ENCODE results near the gene DOCK10. TPM values are rescaled to one million over a fixed set of nuclear protein-coding genes. Genes with fewer than 3 reads are reported as not detected.

DOCK10 gene
- total RNA-seq, 2 experiments from 2014 or later = 343 to 344 TPM

DNA sequence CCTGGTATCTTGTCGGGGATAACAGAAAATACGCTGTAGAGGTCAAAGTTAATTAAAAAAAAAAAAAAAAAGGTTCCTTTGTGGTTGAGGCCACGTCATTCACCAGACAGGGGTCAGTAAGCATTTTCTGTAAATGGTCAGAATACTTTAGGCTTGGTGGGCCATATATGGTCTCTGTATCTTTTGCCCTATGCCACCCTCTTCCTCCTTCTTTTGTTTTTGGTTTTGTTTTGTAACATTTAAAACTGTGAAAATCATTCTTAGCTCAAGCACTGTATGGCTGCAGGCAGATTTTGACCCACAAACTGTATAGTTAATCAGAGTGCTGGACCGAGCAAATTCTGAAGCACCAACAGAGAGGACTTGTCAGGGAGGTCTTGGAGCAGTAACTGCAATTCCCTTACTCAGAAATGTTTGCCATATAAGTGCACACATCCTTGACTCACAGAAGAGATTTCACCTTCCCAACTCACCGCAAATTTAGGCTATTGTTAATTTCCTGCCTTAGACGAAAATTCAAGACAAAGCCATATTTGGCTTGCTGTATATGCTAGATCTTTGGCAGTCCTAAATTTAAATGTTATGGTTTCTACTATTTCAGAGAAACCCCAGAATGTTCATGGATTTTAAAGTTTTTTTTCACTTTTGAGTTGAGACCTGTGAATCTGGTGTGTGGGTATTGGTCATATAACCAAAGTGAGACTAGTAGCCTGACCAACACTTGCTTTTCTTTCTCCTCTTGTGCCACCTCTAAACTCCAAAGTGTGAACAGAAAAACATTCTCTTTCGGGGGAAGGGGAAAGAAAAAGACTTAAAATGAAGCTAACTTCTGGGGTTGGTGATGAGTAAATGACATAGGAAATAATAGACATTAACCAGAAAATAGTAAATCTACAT is 65.4 kb downstream of the DOCK10 start:
- Mint-ChIP-seq H3K9me3 (ENCODE audit: insufficient read depth) (no peaks in the 10 kb centered on the region), H3K4me1 (ENCODE audit: low read depth) (peaks cover 74% of the 10 kb centered on the region), H3K4me3 (no peak overlapping the region), H3K36me3 (ENCODE audit: low read depth) (peaks cover 56% of the 10 kb centered on the region), H3K27me3 (ENCODE audit: low read depth) (no peaks in the 10 kb centered on the region), H3K27ac (peak overlapping the region; percentile 72)
- CTCF ChIA-PET = interaction anchor here (0.7 to 1.6 kb wide), 4 partner anchors 24 to 1814 kb away, joined by 3 to 5 read pairs (median 3); no protein-coding TSS in a partner anchor
- peak; percentile 40 for ATAC-seq
- POLR2A ChIA-PET = interaction anchor here (1.0 kb wide), 1 partner anchor 24 kb away, joined by 3 read pairs; no protein-coding TSS in a partner anchor
- no peak for DNase-seq

DNA sequence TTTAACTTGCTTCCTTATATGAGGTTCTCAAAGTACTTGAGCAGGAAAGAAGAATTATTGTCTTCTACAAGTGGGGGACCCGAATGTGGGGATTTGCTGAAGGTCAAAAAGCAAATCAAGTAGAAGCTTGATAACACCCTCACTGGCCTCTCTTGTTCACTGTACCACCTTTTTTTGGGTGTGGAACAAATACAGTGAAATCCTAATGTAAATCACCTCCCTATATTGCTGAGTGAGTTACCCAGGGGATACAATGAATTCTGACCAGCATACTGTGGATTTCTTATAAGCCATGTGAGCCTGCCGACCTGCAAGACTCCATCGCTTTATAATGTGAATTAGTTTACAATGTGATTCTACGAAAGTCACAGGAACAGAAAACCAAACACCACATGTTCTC is 66.5 kb downstream of the DOCK10 start:
- no peak for ATAC-seq
- peaks cover 73% of the 10 kb centered on the region for H3K4me1 Mint-ChIP-seq (ENCODE audit: low read depth)
- CTCF ChIA-PET = interaction anchor here (1.4 kb wide), 1 partner anchor 27 kb away, joined by 3 read pairs; no protein-coding TSS in a partner anchor
- no peak overlapping the region for H3K4me3 Mint-ChIP-seq
- no peak overlapping the region for H3K27ac Mint-ChIP-seq
- no peak for DNase-seq
- H3K27me3 Mint-ChIP-seq (ENCODE audit: low read depth) = no peaks in the 10 kb centered on the region
- POLR2A ChIA-PET = no interaction called here
- peaks cover 48% of the 10 kb centered on the region for H3K36me3 Mint-ChIP-seq (ENCODE audit: low read depth)
- no peaks in the 10 kb centered on the region for H3K9me3 Mint-ChIP-seq (ENCODE audit: insufficient read depth)

DNA sequence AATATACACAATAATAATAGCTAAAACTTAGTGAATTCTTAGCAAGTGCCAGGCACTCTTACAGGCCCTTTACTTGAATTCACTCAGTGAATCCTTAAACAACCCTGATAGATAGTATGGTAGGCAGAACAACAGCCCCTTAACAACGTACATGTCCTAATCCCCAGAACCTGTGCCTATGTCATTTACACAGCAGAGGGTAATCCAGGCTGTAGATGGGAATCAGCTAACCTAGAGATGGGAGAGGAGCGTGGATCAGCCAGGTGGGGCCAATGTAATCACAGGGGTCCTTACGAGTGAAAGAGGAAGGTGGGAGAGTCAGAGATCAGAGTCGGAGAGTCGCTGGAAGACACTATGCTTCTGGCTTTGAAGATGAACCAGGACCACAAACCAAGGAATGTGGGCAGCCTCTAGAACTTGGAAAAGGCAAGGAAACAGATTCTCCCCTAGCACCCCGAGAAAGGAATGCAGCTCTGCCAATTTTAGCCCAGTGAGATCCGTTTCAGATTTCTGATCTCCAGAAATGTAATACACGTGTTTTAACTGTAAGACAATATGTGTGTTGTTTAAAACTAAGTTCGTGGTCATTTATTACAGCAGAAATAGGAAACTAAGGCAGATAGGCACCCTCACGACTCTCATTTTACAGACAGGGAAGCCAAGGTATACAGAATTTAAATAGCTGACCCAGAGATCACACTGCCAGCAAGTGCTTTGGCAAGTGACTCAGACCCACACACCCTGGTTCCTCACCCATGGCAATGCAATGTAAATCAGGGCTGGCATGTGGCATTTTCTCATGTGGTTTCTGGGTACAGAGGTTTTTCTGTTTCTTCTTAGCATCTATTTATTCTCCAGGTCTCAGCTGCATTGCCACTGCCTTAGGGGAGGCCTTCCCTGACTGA is 68.9 kb downstream of the DOCK10 start:
- peak; percentile 56 for ATAC-seq
- peak overlapping the region; percentile 48 for H3K27ac Mint-ChIP-seq
- no peak for DNase-seq
- no peaks in the 10 kb centered on the region for H3K27me3 Mint-ChIP-seq (ENCODE audit: low read depth)
- ChIA-PET CTCF (interaction anchor here (0.9 to 2.1 kb wide), 5 partner anchors 9 to 36 kb away, joined by 3 to 7 read pairs (median 4); no protein-coding TSS in a partner anchor), POLR2A (no interaction called here)
- H3K4me3 Mint-ChIP-seq = no peak overlapping the region
- no peaks in the 10 kb centered on the region for H3K9me3 Mint-ChIP-seq (ENCODE audit: insufficient read depth)
- peaks cover 42% of the 10 kb centered on the region for H3K36me3 Mint-ChIP-seq (ENCODE audit: low read depth)
- peaks cover 85% of the 10 kb centered on the region for H3K4me1 Mint-ChIP-seq (ENCODE audit: low read depth)

DNA sequence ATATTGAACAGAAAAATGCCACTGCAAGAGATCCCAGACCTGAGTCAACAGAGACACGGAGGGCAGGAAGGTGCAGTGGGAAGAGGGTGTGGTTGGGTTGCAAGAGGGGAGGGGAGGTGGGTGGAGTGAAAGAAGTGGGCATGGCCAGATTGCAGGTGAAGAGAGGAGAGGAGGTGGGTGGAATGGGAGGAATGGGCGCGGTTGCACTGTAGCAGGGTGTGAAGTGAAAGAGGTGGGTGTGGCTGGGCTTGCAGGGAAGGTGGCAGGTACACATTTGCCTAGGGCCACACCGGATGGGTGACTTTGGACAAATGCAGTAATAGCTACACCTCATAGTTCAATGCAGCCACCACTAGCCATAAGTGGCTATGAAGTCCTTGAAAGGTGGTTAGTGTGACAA is 71.1 kb downstream of the DOCK10 start:
- no peaks in the 10 kb centered on the region for H3K9me3 Mint-ChIP-seq (ENCODE audit: insufficient read depth)
- DNase-seq = no peak
- H3K27ac Mint-ChIP-seq = no peak overlapping the region
- no peaks in the 10 kb centered on the region for H3K27me3 Mint-ChIP-seq (ENCODE audit: low read depth)
- CTCF ChIA-PET = interaction anchor here (1.0 to 1.8 kb wide), 3 partner anchors 35 to 42 kb away, joined by 3 to 6 read pairs (median 4); no protein-coding TSS in a partner anchor
- ATAC-seq = peak; percentile 45
- peaks cover 72% of the 10 kb centered on the region for H3K4me1 Mint-ChIP-seq (ENCODE audit: low read depth)
- POLR2A ChIA-PET = interaction anchor here (1.4 kb wide), 1 partner anchor 17 kb away, joined by 3 read pairs; no protein-coding TSS in a partner anchor
- H3K4me3 Mint-ChIP-seq = no peak overlapping the region
- peaks cover 40% of the 10 kb centered on the region for H3K36me3 Mint-ChIP-seq (ENCODE audit: low read depth)

DNA sequence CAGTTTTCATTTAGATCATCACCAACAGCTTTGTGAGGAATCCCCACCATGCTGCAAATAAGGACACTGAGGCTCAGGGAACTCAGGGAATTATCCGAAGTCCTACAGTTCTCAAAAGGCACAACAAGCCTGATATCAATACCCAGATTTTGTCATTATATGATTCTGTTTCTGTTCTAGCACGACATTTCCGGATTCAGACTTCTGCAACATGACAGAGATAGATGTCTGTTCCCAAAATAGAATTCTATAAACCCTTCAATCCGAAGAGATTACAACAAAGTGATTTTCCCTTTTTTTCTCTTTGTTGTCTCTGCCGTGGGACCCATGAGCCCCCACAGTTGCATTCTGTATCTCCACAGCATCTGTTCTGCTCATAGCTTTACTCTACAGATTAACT is 72.0 kb downstream of the DOCK10 start:
- POLR2A ChIA-PET = interaction anchor here (1.4 kb wide), 1 partner anchor 18 kb away, joined by 3 read pairs; no protein-coding TSS in a partner anchor
- no peak for ATAC-seq
- no peak for DNase-seq
- no peaks in the 10 kb centered on the region for H3K27me3 Mint-ChIP-seq (ENCODE audit: low read depth)
- H3K27ac Mint-ChIP-seq = peak overlapping the region; percentile 8
- no peaks in the 10 kb centered on the region for H3K9me3 Mint-ChIP-seq (ENCODE audit: insufficient read depth)
- peaks cover 33% of the 10 kb centered on the region for H3K36me3 Mint-ChIP-seq (ENCODE audit: low read depth)
- H3K4me3 Mint-ChIP-seq = no peak overlapping the region
- CTCF ChIA-PET = interaction anchor here (0.7 to 1.8 kb wide), 4 partner anchors 11 to 41 kb away, joined by 3 to 6 read pairs (median 4); no protein-coding TSS in a partner anchor
- H3K4me1 Mint-ChIP-seq (ENCODE audit: low read depth) = peaks cover 64% of the 10 kb centered on the region

DNA sequence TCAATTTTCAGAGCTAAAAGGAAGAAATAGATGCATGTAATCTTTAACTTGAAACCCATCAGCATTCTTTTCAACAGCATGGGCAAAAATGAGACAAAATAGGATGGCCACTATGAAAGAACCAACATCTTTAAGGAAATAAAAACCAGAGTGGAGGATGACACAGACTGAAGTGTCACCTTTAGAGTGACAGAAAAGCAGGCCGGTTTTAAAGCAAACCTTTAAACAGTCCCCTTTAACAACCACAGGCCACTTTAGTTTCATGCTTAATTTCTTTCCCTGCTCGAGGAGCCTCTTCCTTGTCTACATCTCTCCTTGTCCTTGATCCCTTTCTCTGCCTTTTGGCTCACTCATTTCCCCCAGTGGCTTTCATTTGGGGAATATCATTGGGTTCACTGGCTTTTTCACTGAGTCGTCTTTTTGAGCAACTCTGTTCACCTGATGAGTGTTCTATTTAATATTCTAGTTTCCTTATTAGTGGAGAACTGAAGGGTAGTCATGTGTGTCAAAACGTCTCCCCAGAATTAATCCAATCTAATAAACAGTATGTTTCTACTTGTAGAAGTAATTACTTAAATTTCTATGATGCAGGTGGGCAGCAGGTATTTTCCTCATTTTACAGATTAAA is 72.5 kb downstream of the DOCK10 start:
- Mint-ChIP-seq H3K4me1 (ENCODE audit: low read depth) (peaks cover 60% of the 10 kb centered on the region), H3K4me3 (no peak overlapping the region), H3K27me3 (ENCODE audit: low read depth) (no peaks in the 10 kb centered on the region), H3K9me3 (ENCODE audit: insufficient read depth) (no peaks in the 10 kb centered on the region), H3K27ac (peak overlapping the region; percentile 50), H3K36me3 (ENCODE audit: low read depth) (peaks cover 28% of the 10 kb centered on the region)
- DNase-seq (no peak), ATAC-seq (no peak)
- CTCF ChIA-PET = interaction anchor here (1.8 kb wide), 2 partner anchors 39 to 41 kb away, joined by 4 to 6 read pairs; no protein-coding TSS in a partner anchor
- POLR2A ChIA-PET = interaction anchor here (1.4 kb wide), 1 partner anchor 19 kb away, joined by 3 read pairs; no protein-coding TSS in a partner anchor

DNA sequence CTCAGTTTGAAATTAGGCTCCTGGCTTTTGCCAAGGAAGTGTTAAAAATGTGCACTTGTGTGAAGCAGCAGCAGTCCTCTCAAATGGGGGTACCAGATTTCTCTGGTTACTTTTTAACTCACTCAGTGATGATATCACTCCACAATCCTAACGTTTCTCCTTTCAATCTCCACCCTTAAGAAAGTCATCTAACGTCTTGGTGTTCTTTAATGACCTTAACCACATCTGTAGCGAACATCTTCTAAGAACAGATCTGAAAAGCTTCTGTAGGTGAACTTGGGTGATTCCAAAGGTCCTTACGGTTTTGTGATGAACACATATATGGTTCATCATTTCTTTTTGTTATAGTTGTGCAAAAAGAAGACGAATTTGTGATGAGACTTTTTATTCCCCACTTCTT is 73.2 kb downstream of the DOCK10 start:
- Mint-ChIP-seq H3K4me3 (no peak overlapping the region), H3K9me3 (ENCODE audit: insufficient read depth) (no peaks in the 10 kb centered on the region), H3K36me3 (ENCODE audit: low read depth) (peaks cover 32% of the 10 kb centered on the region), H3K27ac (peak overlapping the region; percentile 50), H3K27me3 (ENCODE audit: low read depth) (no peaks in the 10 kb centered on the region), H3K4me1 (ENCODE audit: low read depth) (peaks cover 60% of the 10 kb centered on the region)
- DNase-seq = no peak
- ATAC-seq = peak; percentile 35
- ChIA-PET CTCF (interaction anchor here (1.1 to 1.5 kb wide), 3 partner anchors 9 to 72 kb away, joined by 3 to 7 read pairs (median 4); no protein-coding TSS in a partner anchor), POLR2A (interaction anchor here (1.3 to 1.5 kb wide), 3 partner anchors 14 to 84 kb away, joined by 3 to 4 read pairs (median 3); no protein-coding TSS in a partner anchor)

DNA sequence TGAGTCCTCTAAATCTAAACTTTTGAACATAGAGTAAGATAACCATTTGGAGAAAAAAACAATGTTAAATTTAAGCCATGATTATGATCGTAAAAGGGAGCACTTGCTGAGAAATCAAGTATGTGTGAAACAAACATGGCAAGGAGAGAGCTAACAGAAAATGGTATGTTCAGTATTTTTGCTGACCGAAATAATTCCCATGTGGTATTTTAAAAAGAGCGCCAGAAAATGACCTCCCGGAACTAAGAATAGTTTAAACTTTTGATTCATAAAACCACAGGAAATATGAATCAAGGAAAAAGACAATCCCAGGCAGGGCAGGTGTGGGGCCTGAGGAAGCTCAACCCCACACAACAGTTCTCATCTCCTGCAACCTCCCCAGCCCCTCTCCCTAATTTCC is 74.2 kb downstream of the DOCK10 start:
- no peak for ATAC-seq
- no peaks in the 10 kb centered on the region for H3K9me3 Mint-ChIP-seq (ENCODE audit: insufficient read depth)
- ChIA-PET POLR2A (interaction anchor here (1.3 to 1.5 kb wide), 3 partner anchors 15 to 85 kb away, joined by 3 to 4 read pairs (median 3); no protein-coding TSS in a partner anchor), CTCF (interaction anchor here (0.9 to 1.5 kb wide), 5 partner anchors 8 to 73 kb away, joined by 3 to 7 read pairs (median 4); no protein-coding TSS in a partner anchor)
- H3K27ac Mint-ChIP-seq = no peak overlapping the region
- no peaks in the 10 kb centered on the region for H3K27me3 Mint-ChIP-seq (ENCODE audit: low read depth)
- DNase-seq = no peak
- H3K4me3 Mint-ChIP-seq = no peak overlapping the region
- peaks cover 34% of the 10 kb centered on the region for H3K36me3 Mint-ChIP-seq (ENCODE audit: low read depth)
- H3K4me1 Mint-ChIP-seq (ENCODE audit: low read depth) = peaks cover 50% of the 10 kb centered on the region

DNA sequence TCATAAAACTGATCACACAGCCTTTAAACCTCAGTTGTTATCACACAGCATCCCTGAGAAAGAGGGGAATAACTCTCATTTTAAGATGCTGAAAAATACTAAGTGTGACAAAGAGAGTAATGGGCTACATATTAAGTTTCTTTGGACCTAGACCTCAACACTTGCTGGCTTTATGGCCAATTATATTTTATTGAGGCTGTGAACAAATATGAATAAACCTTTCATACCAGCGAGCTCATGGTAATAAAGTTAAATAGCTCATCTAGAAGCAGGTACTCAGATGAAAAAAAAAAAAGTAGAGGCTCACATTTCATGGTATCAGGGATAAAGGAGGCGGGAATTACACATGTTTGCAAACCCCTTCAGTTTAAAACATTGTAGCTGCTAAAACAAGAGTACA is 75.7 kb downstream of the DOCK10 start:
- Mint-ChIP-seq H3K4me1 (ENCODE audit: low read depth) (peaks cover 52% of the 10 kb centered on the region), H3K27me3 (ENCODE audit: low read depth) (no peaks in the 10 kb centered on the region), H3K36me3 (ENCODE audit: low read depth) (peaks cover 47% of the 10 kb centered on the region), H3K27ac (no peak overlapping the region), H3K4me3 (no peak overlapping the region), H3K9me3 (ENCODE audit: insufficient read depth) (no peaks in the 10 kb centered on the region)
- ChIA-PET CTCF (interaction anchor here (0.7 kb wide), 1 partner anchor 28 kb away, joined by 3 read pairs; no protein-coding TSS in a partner anchor), POLR2A (no interaction called here)
- ATAC-seq = no peak
- DNase-seq = no peak

DNA sequence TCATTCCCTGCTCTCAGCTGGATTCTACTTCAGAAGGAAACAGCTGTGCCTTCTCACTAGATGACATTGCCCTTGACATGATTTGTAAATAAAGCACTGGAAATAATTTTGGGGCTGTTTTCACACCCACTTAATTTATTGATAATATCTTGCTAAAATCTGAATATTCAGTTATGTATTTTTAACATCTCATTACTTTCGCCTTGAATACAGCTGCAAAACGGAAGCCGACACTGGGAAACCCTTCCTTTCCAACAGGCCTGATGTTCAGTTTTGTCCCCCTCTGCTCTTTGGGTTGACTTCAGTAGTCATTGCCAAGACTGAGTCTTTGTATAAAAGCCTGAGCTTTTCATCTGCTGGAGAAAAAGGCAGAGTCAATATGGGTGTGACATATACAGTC is 82.7 kb downstream of the DOCK10 start:
- H3K4me3 Mint-ChIP-seq = no peak overlapping the region
- CTCF ChIA-PET = interaction anchor here (1.1 to 1.8 kb wide), 3 partner anchors 9 to 43 kb away, joined by 3 to 7 read pairs (median 4); no protein-coding TSS in a partner anchor

More for the DNA sequence above, 82.7 kb downstream of the DOCK10 start:
- H3K27ac Mint-ChIP-seq = no peak overlapping the region
- H3K9me3 Mint-ChIP-seq (ENCODE audit: insufficient read depth) = no peaks in the 10 kb centered on the region
- no peaks in the 10 kb centered on the region for H3K27me3 Mint-ChIP-seq (ENCODE audit: low read depth)
- ATAC-seq = no peak
- no peak for DNase-seq
- POLR2A ChIA-PET = interaction anchor here (1.0 kb wide), 1 partner anchor 12 kb away, joined by 3 read pairs; no protein-coding TSS in a partner anchor
- peaks cover 61% of the 10 kb centered on the region for H3K36me3 Mint-ChIP-seq (ENCODE audit: low read depth)
- peaks cover 66% of the 10 kb centered on the region for H3K4me1 Mint-ChIP-seq (ENCODE audit: low read depth)

Data from activated CD8-positive, alpha-beta T cell treated with anti-CD3 and anti-CD28 coated beads, Interleukin-2, amount 10 ng/mL, durations not matched to agents 7 days and 5 days (primary cell).